ENCODE measurements around the gene CD2BP2. TPM values are rescaled to one million over a fixed set of nuclear protein-coding genes. Genes with fewer than 3 reads are reported as not detected.

Gene CD2BP2
- total and polyA plus RNA-seq, 9 of the 15 experiments (the other 6 are each of a cell fraction or from before 2014, with no cell fraction given), result 3.9 to 51.1 (median 32.8) TPM

DNA sequence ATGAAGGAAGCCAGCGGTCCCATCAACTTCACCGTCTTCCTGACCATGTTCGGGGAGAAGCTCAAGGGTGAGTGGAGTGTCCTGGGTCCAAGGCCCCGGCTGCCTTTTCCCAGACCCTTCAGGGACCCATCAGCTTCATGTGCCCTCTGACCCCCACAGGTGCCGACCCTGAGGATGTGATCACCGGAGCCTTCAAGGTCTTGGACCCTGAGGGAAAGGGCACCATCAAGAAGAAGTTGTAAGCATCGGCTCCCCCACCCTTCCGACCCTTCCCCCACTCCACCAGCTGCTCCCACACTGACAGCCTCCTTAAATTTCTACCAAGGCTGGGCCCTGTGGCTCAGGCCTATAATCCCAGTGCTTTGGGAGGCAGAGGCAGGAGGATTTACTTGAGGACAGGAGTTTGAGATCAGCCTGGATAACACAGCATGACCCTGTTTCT is 21.4 kb upstream of the CD2BP2 start (continued):
- TF ChIP-seq, protein P1, sequence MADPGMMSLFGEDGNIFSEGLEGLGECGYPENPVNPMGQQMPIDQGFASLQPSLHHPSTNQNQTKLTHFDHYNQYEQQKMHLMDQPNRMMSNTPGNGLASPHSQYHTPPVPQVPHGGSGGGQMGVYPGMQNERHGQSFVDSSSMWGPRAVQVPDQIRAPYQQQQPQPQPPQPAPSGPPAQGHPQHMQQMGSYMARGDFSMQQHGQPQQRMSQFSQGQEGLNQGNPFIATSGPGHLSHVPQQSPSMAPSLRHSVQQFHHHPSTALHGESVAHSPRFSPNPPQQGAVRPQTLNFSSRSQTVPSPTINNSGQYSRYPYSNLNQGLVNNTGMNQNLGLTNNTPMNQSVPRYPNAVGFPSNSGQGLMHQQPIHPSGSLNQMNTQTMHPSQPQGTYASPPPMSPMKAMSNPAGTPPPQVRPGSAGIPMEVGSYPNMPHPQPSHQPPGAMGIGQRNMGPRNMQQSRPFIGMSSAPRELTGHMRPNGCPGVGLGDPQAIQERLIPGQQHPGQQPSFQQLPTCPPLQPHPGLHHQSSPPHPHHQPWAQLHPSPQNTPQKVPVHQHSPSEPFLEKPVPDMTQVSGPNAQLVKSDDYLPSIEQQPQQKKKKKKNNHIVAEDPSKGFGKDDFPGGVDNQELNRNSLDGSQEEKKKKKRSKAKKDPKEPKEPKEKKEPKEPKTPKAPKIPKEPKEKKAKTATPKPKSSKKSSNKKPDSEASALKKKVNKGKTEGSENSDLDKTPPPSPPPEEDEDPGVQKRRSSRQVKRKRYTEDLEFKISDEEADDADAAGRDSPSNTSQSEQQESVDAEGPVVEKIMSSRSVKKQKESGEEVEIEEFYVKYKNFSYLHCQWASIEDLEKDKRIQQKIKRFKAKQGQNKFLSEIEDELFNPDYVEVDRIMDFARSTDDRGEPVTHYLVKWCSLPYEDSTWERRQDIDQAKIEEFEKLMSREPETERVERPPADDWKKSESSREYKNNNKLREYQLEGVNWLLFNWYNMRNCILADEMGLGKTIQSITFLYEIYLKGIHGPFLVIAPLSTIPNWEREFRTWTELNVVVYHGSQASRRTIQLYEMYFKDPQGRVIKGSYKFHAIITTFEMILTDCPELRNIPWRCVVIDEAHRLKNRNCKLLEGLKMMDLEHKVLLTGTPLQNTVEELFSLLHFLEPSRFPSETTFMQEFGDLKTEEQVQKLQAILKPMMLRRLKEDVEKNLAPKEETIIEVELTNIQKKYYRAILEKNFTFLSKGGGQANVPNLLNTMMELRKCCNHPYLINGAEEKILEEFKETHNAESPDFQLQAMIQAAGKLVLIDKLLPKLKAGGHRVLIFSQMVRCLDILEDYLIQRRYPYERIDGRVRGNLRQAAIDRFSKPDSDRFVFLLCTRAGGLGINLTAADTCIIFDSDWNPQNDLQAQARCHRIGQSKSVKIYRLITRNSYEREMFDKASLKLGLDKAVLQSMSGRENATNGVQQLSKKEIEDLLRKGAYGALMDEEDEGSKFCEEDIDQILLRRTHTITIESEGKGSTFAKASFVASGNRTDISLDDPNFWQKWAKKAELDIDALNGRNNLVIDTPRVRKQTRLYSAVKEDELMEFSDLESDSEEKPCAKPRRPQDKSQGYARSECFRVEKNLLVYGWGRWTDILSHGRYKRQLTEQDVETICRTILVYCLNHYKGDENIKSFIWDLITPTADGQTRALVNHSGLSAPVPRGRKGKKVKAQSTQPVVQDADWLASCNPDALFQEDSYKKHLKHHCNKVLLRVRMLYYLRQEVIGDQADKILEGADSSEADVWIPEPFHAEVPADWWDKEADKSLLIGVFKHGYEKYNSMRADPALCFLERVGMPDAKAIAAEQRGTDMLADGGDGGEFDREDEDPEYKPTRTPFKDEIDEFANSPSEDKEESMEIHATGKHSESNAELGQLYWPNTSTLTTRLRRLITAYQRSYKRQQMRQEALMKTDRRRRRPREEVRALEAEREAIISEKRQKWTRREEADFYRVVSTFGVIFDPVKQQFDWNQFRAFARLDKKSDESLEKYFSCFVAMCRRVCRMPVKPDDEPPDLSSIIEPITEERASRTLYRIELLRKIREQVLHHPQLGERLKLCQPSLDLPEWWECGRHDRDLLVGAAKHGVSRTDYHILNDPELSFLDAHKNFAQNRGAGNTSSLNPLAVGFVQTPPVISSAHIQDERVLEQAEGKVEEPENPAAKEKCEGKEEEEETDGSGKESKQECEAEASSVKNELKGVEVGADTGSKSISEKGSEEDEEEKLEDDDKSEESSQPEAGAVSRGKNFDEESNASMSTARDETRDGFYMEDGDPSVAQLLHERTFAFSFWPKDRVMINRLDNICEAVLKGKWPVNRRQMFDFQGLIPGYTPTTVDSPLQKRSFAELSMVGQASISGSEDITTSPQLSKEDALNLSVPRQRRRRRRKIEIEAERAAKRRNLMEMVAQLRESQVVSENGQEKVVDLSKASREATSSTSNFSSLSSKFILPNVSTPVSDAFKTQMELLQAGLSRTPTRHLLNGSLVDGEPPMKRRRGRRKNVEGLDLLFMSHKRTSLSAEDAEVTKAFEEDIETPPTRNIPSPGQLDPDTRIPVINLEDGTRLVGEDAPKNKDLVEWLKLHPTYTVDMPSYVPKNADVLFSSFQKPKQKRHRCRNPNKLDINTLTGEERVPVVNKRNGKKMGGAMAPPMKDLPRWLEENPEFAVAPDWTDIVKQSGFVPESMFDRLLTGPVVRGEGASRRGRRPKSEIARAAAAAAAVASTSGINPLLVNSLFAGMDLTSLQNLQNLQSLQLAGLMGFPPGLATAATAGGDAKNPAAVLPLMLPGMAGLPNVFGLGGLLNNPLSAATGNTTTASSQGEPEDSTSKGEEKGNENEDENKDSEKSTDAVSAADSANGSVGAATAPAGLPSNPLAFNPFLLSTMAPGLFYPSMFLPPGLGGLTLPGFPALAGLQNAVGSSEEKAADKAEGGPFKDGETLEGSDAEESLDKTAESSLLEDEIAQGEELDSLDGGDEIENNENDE (IDR thresholded peaks at IDR 0.05; ENCODE audit: low read depth, low read length), result no peak
- TF ChIP-seq MCM7 (IDR thresholded peaks at IDR 0.05), result no peak
- TF ChIP-seq HMGN3 (IDR thresholded peaks at IDR 0.05; ENCODE audit: borderline replicate concordance, extremely low read depth, insufficient read length, low read depth, low read length), result no peak
- TF ChIP-seq ZC3H8 (IDR thresholded peaks at IDR 0.05), result no peak
- no peak for TF ChIP-seq MBD2 (IDR thresholded peaks at IDR 0.05; ENCODE audit: borderline replicate concordance, low read depth)
- TF ChIP-seq, protein P2, sequence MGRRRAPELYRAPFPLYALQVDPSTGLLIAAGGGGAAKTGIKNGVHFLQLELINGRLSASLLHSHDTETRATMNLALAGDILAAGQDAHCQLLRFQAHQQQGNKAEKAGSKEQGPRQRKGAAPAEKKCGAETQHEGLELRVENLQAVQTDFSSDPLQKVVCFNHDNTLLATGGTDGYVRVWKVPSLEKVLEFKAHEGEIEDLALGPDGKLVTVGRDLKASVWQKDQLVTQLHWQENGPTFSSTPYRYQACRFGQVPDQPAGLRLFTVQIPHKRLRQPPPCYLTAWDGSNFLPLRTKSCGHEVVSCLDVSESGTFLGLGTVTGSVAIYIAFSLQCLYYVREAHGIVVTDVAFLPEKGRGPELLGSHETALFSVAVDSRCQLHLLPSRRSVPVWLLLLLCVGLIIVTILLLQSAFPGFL (CRISPR knock-in tag; IDR thresholded peaks at IDR 0.05), result no peak
- 0 out of 2 replicates have a peak, but pooled peaks have one; percentile 21 for TF ChIP-seq TFAP4 (CRISPR knock-in tag; IDR thresholded peaks at IDR 0.05; ENCODE audit: borderline replicate concordance)
- no peak for TF ChIP-seq ZNF175 (CRISPR knock-in tag; IDR thresholded peaks at IDR 0.05; ENCODE audit: low read depth)
- TF ChIP-seq ZNF280B (CRISPR knock-in tag; IDR thresholded peaks at IDR 0.05), result no peak
- peak; percentile 32 for TF ChIP-seq ZFX (CRISPR knock-in tag; IDR thresholded peaks at IDR 0.05)
- no peak for TF ChIP-seq BHLHE40 (IDR thresholded peaks at IDR 0.05; ENCODE audit: low read length)
- TF ChIP-seq NFIC (IDR thresholded peaks at IDR 0.05), result no peak
- TF ChIP-seq JUNB (CRISPR knock-in tag; conservative IDR thresholded peaks at IDR 0.05), result no peak
- TF ChIP-seq MEF2A (IDR thresholded peaks at IDR 0.05; ENCODE audit: control insufficient read depth, low read depth, low read length), result no peak
